ENCODE measurements around the gene LRRN3. TPM values are rescaled to one million over a fixed set of nuclear protein-coding genes. Genes with fewer than 3 reads are reported as not detected.
A peak's percentile ranks its signal among the peaks of the same experiment; 100 is the strongest.

LRRN3 gene
- total and polyA plus RNA-seq, 2 donors from 2014 or later: 0.54 to 1.1 TPM

DNA sequence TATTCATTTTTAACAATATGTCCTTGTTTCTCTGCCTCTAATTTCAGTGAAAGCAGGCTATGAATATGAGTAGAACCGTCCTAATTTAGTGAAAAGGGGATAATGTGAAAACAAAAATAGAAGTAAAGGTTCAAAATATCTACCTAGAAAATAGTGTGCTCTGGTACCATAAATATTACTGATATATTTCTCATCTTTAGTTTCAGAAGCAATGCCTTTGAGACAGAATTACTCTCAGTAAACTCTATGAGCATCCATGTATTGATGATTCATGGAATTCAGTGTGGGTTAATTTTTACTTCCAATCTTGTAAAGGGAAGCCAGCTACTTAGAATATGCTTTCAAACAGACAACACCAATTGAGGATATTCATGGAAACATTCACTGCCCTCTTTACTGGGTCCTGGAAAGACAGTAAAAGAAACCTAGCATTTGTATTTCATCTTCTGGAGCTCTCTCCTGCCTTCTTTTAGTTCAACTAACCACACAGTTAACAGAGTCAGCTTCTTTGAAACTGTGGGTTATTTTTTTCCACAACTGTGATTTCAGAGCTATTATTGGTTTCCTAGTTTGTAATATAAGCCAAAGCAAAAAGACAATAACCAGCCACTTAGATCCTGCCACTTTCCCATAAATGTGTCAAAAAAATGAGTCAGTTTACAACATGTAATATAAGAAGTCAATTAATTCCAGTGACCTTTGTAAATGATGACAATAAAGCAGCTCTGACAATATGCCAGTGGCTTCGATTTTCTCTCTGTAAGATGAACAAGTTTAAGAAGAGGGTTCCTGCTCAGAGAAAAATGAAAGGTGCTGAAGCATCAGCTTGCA lies 1.7 kb downstream of the LRRN3 start:
- FAIRE-seq (no peak), DNase-seq (peak in 1 of 5 donors; percentile 18)
- no peaks in the 10 kb centered on the region for H3K4me1 ChIP-seq (ENCODE audit: control insufficient read depth in 2 of 3, insufficient read depth in 2 of 3, low read depth in 1 of 3, low read length in 3 of 3)
- H3K9ac ChIP-seq (ENCODE audit: low read length in 3 of 3): no peak overlapping the region
- intact Hi-C loops (cut with DNase I): no loop called here
- no peaks in the 10 kb centered on the region for H3K27me3 ChIP-seq (ENCODE audit: control insufficient read depth, insufficient read depth, low read length)
- no peak overlapping the region for H3K4me3 ChIP-seq (ENCODE audit: low read length in 3 of 3)
- TF ChIP-seq, protein P1, sequence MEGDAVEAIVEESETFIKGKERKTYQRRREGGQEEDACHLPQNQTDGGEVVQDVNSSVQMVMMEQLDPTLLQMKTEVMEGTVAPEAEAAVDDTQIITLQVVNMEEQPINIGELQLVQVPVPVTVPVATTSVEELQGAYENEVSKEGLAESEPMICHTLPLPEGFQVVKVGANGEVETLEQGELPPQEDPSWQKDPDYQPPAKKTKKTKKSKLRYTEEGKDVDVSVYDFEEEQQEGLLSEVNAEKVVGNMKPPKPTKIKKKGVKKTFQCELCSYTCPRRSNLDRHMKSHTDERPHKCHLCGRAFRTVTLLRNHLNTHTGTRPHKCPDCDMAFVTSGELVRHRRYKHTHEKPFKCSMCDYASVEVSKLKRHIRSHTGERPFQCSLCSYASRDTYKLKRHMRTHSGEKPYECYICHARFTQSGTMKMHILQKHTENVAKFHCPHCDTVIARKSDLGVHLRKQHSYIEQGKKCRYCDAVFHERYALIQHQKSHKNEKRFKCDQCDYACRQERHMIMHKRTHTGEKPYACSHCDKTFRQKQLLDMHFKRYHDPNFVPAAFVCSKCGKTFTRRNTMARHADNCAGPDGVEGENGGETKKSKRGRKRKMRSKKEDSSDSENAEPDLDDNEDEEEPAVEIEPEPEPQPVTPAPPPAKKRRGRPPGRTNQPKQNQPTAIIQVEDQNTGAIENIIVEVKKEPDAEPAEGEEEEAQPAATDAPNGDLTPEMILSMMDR (IDR thresholded peaks at IDR 0.05; ENCODE audit: borderline replicate concordance, extremely low read depth, insufficient read depth): no peak
- H3K36me3 ChIP-seq (ENCODE audit: control insufficient read depth in 2 of 3, insufficient read depth in 3 of 3, low read length in 3 of 3): no peaks in the 10 kb centered on the region
- H3K9me3 ChIP-seq (ENCODE audit: control insufficient read depth in 2 of 3, insufficient read depth in 1 of 3, low read length in 3 of 3): no peaks in the 10 kb centered on the region
- no peak overlapping the region for H3K27ac ChIP-seq (ENCODE audit: low read depth in 2 of 2, low read length in 2 of 2)

DNA sequence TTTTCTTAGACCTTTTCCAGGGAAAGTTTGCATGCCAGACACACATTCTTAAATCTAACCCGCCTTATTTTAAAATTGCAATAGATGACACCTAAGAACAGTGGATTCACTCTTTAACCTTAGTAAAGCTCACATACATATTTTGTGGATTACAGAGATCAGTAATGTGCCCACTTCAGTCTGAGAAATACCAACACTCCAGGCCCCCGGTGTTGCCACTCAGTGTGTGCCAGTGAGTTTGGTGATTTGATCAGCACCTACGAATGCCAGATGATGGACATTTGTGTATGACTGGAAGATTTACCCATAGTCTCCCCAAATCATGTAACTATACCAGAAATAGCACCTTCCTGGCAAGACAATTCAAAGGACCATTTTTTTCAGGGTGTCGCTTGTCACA lies 2.6 kb downstream of the LRRN3 start:
- Histone ChIP-seq H3K4me1 (ENCODE audit: control insufficient read depth in 2 of 3, insufficient read depth in 2 of 3, low read depth in 1 of 3, low read length in 3 of 3) (no peaks in the 10 kb centered on the region), H3K4me3 (ENCODE audit: low read length in 3 of 3) (no peak overlapping the region), H3K9me3 (ENCODE audit: control insufficient read depth in 2 of 3, insufficient read depth in 1 of 3, low read length in 3 of 3) (no peaks in the 10 kb centered on the region), H3K9ac (ENCODE audit: low read length in 3 of 3) (no peak overlapping the region), H3K27me3 (ENCODE audit: control insufficient read depth, insufficient read depth, low read length) (no peaks in the 10 kb centered on the region), H3K27ac (ENCODE audit: low read depth in 2 of 2, low read length in 2 of 2) (no peak overlapping the region), H3K36me3 (ENCODE audit: control insufficient read depth in 2 of 3, insufficient read depth in 3 of 3, low read length in 3 of 3) (no peaks in the 10 kb centered on the region)
- intact Hi-C loops (cut with DNase I): no loop called here
- FAIRE-seq (no peak), DNase-seq (no peak)
- TF ChIP-seq, protein P1 (IDR thresholded peaks at IDR 0.05; ENCODE audit: borderline replicate concordance, extremely low read depth, insufficient read depth): no peak

DNA sequence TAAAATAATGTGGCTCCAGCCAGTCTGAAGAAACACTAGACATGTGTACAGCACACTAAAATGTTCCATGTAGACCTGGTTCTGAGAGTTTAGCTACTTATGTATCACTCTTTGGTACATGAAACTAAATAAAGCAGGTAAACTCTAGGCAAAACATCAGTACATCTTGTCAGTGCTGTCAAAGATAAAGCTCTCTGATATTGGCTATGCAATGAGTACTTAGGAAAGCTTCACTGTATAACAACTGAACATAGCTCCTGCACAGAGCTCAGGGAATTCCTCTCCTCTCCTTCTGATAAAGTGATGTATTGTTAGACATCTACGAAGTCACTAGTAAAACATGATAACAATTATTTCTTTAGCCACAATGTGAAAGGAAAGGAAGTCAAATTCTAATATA lies 3.5 kb downstream of the LRRN3 start:
- intact Hi-C loops (cut with DNase I): no loop called here
- no peak for DNase-seq
- no peaks in the 10 kb centered on the region for H3K9me3 ChIP-seq (ENCODE audit: control insufficient read depth in 2 of 3, insufficient read depth in 1 of 3, low read length in 3 of 3)
- H3K4me1 ChIP-seq (ENCODE audit: control insufficient read depth in 2 of 3, insufficient read depth in 2 of 3, low read depth in 1 of 3, low read length in 3 of 3): no peaks in the 10 kb centered on the region
- TF ChIP-seq, protein P1 (IDR thresholded peaks at IDR 0.05; ENCODE audit: borderline replicate concordance, extremely low read depth, insufficient read depth): no peak
- no peak overlapping the region for H3K27ac ChIP-seq (ENCODE audit: low read depth in 2 of 2, low read length in 2 of 2)
- H3K36me3 ChIP-seq (ENCODE audit: control insufficient read depth in 2 of 3, insufficient read depth in 3 of 3, low read length in 3 of 3): no peaks in the 10 kb centered on the region
- no peak for FAIRE-seq
- no peak overlapping the region for H3K4me3 ChIP-seq (ENCODE audit: low read length in 3 of 3)
- H3K9ac ChIP-seq (ENCODE audit: low read length in 3 of 3): no peak overlapping the region
- no peaks in the 10 kb centered on the region for H3K27me3 ChIP-seq (ENCODE audit: control insufficient read depth, insufficient read depth, low read length)

Measured in kidney (tissue), 14 donors.